ENCODE measurements around the gene HEATR5B.
A peak's percentile ranks its signal among the peaks of the same experiment; 100 is the strongest.
"Not testable (repeated sequence)": the region's sequence is repeated elsewhere in the genome, so short reads cannot be mapped to it uniquely, and the experiment has no call there.

HEATR5B gene

DNA sequence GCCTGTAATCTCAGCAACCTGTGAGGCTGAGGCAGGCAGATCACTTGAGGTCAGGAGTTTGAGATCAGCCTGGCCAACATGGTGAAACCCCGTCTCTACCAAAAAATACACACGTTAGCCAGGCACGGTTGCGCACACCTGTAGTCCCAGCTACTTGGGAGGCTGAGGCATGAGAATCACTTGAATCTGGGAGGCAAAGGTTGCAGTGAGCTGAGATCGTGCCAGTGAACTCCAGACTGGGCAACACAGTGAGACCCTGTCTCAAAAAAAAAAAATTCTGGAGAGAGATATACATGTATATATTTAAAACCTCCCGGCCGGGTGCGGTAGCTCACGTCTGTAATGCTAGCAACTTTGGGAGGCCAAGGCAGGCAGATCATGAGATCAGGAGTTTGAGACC lies 84.8 kb downstream of the HEATR5B start:
- in situ Hi-C loops (cut with MboI; ENCODE audit: low pct_unique_long_range_greater_than_20kb, low sequenced_read_pairs); DNase-seq: not testable (repeated sequence)

- in situ Hi-C loops (cut with MboI; ENCODE audit: low pct_unique_long_range_greater_than_20kb, low sequenced_read_pairs) = no loop called here
- no peak for DNase-seq
Measured at GRCh38 chr2:36993841-36994620, 90.1 kb downstream of the HEATR5B start.

- no peak for DNase-seq
- in situ Hi-C loops (cut with MboI; ENCODE audit: low pct_unique_long_range_greater_than_20kb, low sequenced_read_pairs) = no loop called here
Measured at GRCh38 chr2:36988008-36988407, 96.2 kb downstream of the HEATR5B start.

GRCh38 chr2:36982467-36982866 lies 101.7 kb downstream of the HEATR5B start:
- in situ Hi-C loops (cut with MboI; ENCODE audit: low pct_unique_long_range_greater_than_20kb, low sequenced_read_pairs) = no loop called here

GRCh38 chr2:36981911-36982310 lies 102.3 kb downstream of the HEATR5B start:
- DNase-seq = no peak
- in situ Hi-C loops (cut with MboI; ENCODE audit: low pct_unique_long_range_greater_than_20kb, low sequenced_read_pairs) = no loop called here

More at GRCh38 chr2:36982467-36982866, 101.7 kb downstream of the HEATR5B start:
- DNase-seq = no peak

DNA sequence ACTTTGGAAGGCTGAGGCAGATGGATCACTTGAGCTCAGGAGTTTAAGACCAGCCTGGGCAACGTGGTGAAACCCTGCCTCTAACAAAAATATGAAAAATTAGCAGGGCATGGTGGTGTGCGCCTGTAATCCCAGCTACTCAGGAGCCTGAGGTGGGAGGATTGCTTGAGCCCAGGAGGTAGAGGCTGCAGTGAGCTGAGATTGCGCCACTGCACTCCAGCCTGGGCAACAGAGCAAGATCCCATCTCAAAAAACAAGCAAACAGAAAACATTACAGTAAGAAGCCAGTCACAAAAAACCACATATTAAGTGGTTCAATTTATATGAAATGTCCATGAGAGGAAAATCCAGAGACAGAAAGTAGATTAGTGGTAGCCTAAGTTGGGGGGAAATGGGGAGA lies 105.2 kb downstream of the HEATR5B start:
- in situ Hi-C loops (cut with MboI; ENCODE audit: low pct_unique_long_range_greater_than_20kb, low sequenced_read_pairs); DNase-seq: not testable (repeated sequence)

DNA sequence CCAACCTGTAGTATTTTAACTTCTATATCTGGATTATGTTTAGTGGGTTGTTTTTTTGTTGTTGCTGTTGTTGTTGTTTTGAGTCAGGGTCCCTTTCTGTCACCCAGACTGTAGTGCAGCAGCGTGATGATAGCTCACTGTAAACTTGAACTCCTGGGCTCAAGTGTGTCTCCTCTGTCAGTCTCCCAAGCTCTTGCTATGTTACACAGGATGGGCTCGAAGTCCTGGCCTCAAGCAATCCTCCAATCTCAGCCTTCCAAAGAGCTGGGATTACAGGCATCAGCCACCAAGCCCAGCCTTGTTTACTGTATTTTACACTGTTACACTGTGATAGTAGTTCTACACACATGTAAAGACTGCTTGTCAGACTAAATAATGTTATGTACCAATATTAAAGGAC lies 108.1 kb downstream of the HEATR5B start:
- in situ Hi-C loops (cut with MboI; ENCODE audit: low pct_unique_long_range_greater_than_20kb, low sequenced_read_pairs) = no loop called here
- no peak for DNase-seq

DNA sequence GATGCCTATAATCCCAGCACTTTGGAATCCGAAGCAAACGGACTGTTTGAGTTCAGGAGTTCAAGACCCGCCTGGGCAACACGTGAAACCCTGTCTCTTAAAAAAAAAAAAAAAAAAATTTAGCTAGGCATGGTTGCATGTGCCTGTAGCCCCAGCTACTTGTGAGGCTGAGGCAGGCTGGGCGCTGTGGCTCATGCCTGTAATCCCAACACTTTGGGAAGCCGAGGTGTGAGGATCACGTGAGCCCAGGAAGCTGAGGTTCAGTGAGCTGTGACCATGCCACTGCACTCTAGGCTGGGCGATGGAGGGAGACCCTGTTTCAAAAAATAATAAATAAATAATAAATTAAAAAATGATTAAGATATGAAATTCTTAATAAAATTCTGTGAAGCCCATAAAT lies 108.9 kb downstream of the HEATR5B start:
- DNase-seq = no peak
- in situ Hi-C loops (cut with MboI; ENCODE audit: low pct_unique_long_range_greater_than_20kb, low sequenced_read_pairs) = no loop called here

GRCh38 chr2:36973320-36973719 lies 110.9 kb downstream of the HEATR5B start:
- peak; percentile 14 for DNase-seq
- in situ Hi-C loops (cut with MboI; ENCODE audit: low pct_unique_long_range_greater_than_20kb, low sequenced_read_pairs) = no loop called here

- in situ Hi-C loops (cut with MboI; ENCODE audit: low pct_unique_long_range_greater_than_20kb, low sequenced_read_pairs) = no loop called here
- DNase-seq = no peak
Measured at GRCh38 chr2:36971990-36972389, 112.2 kb downstream of the HEATR5B start.

DNA sequence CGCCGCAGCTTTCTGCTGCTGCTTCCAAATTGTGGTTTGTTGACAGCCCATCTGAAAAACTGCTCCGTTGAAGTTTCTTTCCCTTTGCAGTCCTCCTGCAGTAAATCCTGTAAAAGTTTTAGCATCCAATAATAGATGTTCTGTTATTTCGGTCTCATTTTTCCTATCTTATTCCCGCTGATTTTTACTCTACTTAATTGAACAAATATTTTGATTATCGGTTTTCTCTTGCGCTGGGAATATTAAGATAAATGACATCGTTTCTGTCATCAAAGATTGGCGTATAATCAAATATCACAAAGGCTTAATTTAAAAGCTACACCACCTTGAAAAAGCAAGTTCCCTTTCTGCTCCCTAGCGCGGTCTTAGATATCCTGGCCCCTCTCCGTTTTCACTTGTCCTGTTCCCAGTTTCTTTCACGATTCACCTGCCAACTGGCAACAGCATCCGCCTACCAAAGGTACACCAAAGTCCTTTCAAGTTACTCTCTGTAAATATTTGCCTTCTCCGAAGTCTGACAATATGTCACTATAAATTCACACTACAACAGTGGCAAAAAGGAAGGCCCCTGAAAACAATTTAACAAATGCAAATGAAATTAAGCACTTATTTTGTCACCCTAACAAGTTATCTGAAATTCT lies 116.8 kb downstream of the HEATR5B start:
- in situ Hi-C loops (cut with MboI; ENCODE audit: low pct_unique_long_range_greater_than_20kb, low sequenced_read_pairs) = no loop called here
- DNase-seq = no peak

DNA sequence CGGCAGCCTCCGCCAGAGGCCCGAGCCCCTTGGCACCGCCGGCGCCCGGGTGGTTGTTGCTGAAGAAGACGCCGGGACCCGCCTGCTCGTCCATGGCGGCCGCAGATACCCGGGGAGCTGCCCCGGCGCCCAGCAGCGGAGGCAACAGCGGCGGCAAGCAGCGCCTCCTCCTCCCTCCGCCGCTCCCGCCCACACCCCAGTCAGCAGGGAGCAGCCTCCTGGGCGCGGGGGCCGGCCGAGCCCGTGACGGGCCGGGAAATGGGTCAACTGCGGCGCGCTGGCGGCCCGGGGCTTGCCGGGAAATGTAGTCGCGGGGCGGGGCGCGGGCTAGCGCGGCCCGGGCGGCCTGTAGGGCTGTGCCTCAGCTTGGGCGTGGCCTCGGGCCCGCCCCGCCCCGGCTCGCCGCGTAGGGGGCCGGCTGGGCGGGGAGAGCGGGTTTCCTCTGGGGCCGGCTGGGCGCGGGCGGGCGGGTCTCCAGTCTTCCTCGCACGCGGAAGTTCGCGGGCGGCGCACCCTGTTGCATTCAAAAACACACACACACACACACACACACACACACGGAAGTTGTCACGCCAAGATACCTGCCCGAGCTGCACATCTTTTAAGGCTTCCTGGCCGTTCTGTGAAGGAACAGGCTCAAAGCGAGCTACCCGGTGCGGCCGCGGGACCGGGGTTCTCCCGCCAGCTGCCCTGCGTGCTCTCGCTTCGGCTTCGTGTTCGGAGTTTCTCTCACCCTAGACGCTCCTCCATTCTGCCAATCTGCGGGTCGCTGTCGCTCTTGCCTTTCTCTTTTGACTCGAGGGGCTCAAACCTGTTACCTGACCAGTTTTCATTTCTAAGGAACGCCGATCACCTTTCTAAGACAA lies 117.6 kb downstream of the HEATR5B start, which contains the start of gene STRN:
TSS of gene STRN (minus strand) at position 167 of the 866 bp plus-strand sequence. CDS start at position 94, 73 bp downstream.
- in situ Hi-C loops (cut with MboI; ENCODE audit: low pct_unique_long_range_greater_than_20kb, low sequenced_read_pairs) = no loop called here
- DNase-seq = peak; percentile 97

DNA sequence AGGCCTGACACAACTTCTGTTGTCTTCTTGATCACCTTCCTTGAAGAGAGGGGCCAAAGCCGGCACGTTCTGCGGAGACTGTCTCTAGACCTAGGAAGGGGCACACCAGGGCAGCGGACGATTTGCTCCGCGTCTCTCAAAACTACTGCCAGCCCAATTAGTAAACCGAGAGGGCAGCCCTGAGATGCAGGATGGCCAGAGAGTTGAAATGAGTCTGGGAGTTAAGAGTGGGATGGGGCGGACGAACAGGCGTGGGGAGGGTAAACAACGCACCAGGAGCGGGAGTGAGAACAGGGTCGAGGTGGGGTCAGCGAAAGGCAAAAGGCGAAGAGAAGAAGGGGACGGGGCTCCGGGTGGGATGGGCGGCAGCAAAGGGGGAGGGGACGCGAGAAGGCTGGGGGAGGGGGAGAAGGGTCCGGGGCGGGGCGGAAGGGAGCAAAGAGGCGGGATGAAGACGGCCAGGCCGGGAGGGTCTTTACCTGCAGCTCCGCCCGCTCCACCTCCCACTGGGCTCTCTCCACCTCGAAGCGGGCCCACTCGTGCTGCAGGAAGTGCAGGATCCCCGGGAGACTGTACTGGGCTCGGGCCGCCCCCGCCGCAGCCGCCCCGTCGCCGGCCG lies 118.3 kb downstream of the HEATR5B start:
- in situ Hi-C loops (cut with MboI; ENCODE audit: low pct_unique_long_range_greater_than_20kb, low sequenced_read_pairs) = no loop called here
- peak; percentile 45 for DNase-seq

GRCh38 chr2:36965206-36965605 lies 119.0 kb downstream of the HEATR5B start:
- in situ Hi-C loops (cut with MboI; ENCODE audit: low pct_unique_long_range_greater_than_20kb, low sequenced_read_pairs) = no loop called here
- no peak for DNase-seq

- in situ Hi-C loops (cut with MboI; ENCODE audit: low pct_unique_long_range_greater_than_20kb, low sequenced_read_pairs) = no loop called here
- DNase-seq = no peak
Measured at GRCh38 chr2:36964496-36965058, 119.6 kb downstream of the HEATR5B start.

GRCh38 chr2:36963734-36964133 lies 120.4 kb downstream of the HEATR5B start:
- in situ Hi-C loops (cut with MboI; ENCODE audit: low pct_unique_long_range_greater_than_20kb, low sequenced_read_pairs) = no loop called here
- no peak for DNase-seq

- in situ Hi-C loops (cut with MboI; ENCODE audit: low pct_unique_long_range_greater_than_20kb, low sequenced_read_pairs) = no loop called here
- DNase-seq = no peak
Measured at GRCh38 chr2:36963106-36963505, 121.1 kb downstream of the HEATR5B start.

DNA sequence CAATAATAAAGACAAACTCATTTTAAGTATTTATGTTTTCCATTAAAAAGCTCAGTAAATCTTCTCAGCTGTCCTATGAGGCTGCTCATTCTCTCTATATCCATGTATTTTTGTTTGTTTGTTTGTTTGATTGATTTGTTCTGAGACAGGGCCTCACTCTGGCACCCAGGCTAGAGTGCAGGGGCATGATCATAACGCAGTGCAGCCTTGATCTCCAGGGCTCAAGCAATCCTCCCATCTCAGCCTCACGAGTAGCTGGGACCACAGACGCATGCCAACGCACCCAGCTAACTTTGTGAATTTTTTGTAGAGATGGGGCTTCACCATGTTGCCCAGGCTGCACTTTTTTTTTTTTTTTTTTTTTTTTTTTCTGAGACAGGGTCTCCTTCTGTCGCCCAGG lies 123.4 kb downstream of the HEATR5B start:
- in situ Hi-C loops (cut with MboI; ENCODE audit: low pct_unique_long_range_greater_than_20kb, low sequenced_read_pairs) = no loop called here
- no peak for DNase-seq
